Parathyroid adenoma (tissue), 2 donors: ENCODE data around the gene TBATA.
A peak's percentile ranks its signal among the peaks of the same experiment; 100 is the strongest.

Source experiments
- H2AFZ ChIP-seq: fragments of 300-600 bp; sonication (generic); one replicate; pipeline ENCODE4 v1.7.0; 2017; ENCODE audit warnings: antibody characterized with exemption, mild to moderate bottlenecking
- H3K27ac ChIP-seq: fragments of 300-600 bp; sonication (generic); one replicate; pipeline ENCODE4 v1.7.0; 2017
- H3K27me3 ChIP-seq: fragments of 300-600 bp; sonication (generic); one replicate; pipeline ENCODE4 v1.7.0; 2017; ENCODE audit warnings: low read length; ENCODE audit not compliant: control insufficient read depth, insufficient read depth
- H3K36me3 ChIP-seq: fragments of 300-600 bp; sonication (generic); one replicate; pipeline ENCODE4 v1.7.0; 2017; ENCODE audit warnings: low read length; ENCODE audit not compliant: control insufficient read depth, insufficient read depth
- H3K4me1 ChIP-seq: fragments of 300-600 bp; sonication (generic); one replicate; pipeline ENCODE4 v1.7.0; 2017; ENCODE audit warnings: control low read depth
- H3K4me2 ChIP-seq: fragments of 300-600 bp; sonication (generic); one replicate; pipeline ENCODE4 v1.7.0; 2017; ENCODE audit warnings: low read length
- H3K4me3 ChIP-seq: fragments of 300-600 bp; sonication (generic); one replicate; pipeline ENCODE4 v1.7.0; 2017; ENCODE audit warnings: low read depth, low read length
- H3K79me2 ChIP-seq: fragments of 300-600 bp; sonication (generic); one replicate; pipeline ENCODE4 v1.7.0; 2017; ENCODE audit warnings: control low read depth
- H3K9ac ChIP-seq: fragments of 300-600 bp; sonication (generic); one replicate; pipeline ENCODE4 v1.7.0; 2017; ENCODE audit warnings: mild to moderate bottlenecking
- H3K9me3 ChIP-seq: fragments of 300-600 bp; sonication (generic); one replicate; pipeline ENCODE4 v1.7.0; 2017; ENCODE audit warnings: low read length; ENCODE audit not compliant: control insufficient read depth
- CTCF ChIP-seq: fragments of 300-600 bp; sonication (generic); IDR thresholded peaks from one replicate; pipeline ENCODE4 v1.7.0; 2017; ENCODE audit warnings: antibody characterized with exemption, mild to moderate bottlenecking
- donor health status: primary hyperparathyroidism.

The TBATA gene

GRCh38 chr10:70827086-70827757, 42.0 kb upstream of the TBATA start:
- Histone ChIP-seq H3K9me3 (no peaks in the 10 kb centered on the region), H2AFZ (no peak overlapping the region), H3K9ac (no peak overlapping the region), H3K4me2 (no peak overlapping the region), H3K27me3 (no peaks in the 10 kb centered on the region), H3K4me1 (peaks cover 11% of the 10 kb centered on the region), H3K4me3 (no peak overlapping the region), H3K27ac (no peak overlapping the region), H3K36me3 (no peaks in the 10 kb centered on the region), H3K79me2 (peaks cover 17% of the 10 kb centered on the region)
- no peak for TF ChIP-seq CTCF

GRCh38 chr10:70822076-70822820, 37.1 kb upstream of the TBATA start:
- Histone ChIP-seq H3K36me3 (no peaks in the 10 kb centered on the region), H3K9ac (no peak overlapping the region), H3K27me3 (no peaks in the 10 kb centered on the region), H3K4me1 (peaks cover 6% of the 10 kb centered on the region), H3K4me3 (no peak overlapping the region), H3K4me2 (no peak overlapping the region), H3K27ac (no peak overlapping the region), H3K9me3 (no peaks in the 10 kb centered on the region), H2AFZ (no peak overlapping the region), H3K79me2 (peaks cover 22% of the 10 kb centered on the region)
- TF ChIP-seq CTCF = no peak

- Histone ChIP-seq H3K4me3 (no peak overlapping the region), H3K9me3 (no peaks in the 10 kb centered on the region), H3K27ac (no peak overlapping the region), H3K27me3 (no peaks in the 10 kb centered on the region), H2AFZ (no peak overlapping the region), H3K4me2 (no peak overlapping the region), H3K4me1 (peaks cover 10% of the 10 kb centered on the region), H3K36me3 (no peaks in the 10 kb centered on the region), H3K79me2 (peaks cover 21% of the 10 kb centered on the region), H3K9ac (no peak overlapping the region)
- peak; percentile 44 for TF ChIP-seq CTCF
These were observed 36.0 kb upstream of the TBATA start for GRCh38 chr10:70820976-70821750.

GRCh38 chr10:70816220-70816894, 31.2 kb upstream of the TBATA start:
- no peaks in the 10 kb centered on the region for H3K36me3 ChIP-seq

More at GRCh38 chr10:70816220-70816894, 31.2 kb upstream of the TBATA start:
- no peaks in the 10 kb centered on the region for H3K27me3 ChIP-seq
- peak overlapping the region; percentile 68 for H2AFZ ChIP-seq
- H3K4me1 ChIP-seq = peaks cover 9% of the 10 kb centered on the region
- H3K27ac ChIP-seq = peak overlapping the region; percentile 90
- H3K4me2 ChIP-seq = peak overlapping the region; percentile 94
- H3K79me2 ChIP-seq = peaks cover 15% of the 10 kb centered on the region
- no peak overlapping the region for H3K9ac ChIP-seq
- peak overlapping the region; percentile 78 for H3K4me3 ChIP-seq
- no peaks in the 10 kb centered on the region for H3K9me3 ChIP-seq
- no peak for TF ChIP-seq CTCF
